ENCODE data around the gene CALU.

Gene CALU

DNA sequence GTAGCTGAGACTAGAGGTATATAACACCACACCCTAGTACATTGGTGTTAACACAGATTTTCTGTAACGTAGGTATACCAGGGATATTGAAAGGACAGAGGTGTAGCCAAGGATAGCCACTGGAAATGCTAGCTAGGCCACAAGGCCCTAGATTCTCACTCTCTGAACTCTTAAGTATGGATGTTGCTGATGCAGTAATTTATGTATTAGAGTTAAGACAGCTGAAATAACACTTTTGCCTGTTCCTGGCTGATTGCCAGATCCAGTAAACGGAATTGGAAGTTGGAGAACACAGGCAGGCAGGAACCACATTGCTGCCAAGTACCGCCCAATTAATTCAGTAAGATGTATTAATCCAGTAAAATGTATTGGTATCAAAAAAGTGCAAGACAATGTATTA lies 1.8 kb downstream of the CALU start:
- H3K36me3 ChIP-seq (ENCODE audit: control insufficient read depth, insufficient read depth, low read length) = no peaks in the 10 kb centered on the region
- H3K9ac ChIP-seq (ENCODE audit: low read length) = no peak overlapping the region
- no peaks in the 10 kb centered on the region for H3K27me3 ChIP-seq (ENCODE audit: control insufficient read depth, insufficient read depth, low read length)
- H3K4me3 ChIP-seq (ENCODE audit: low read length) = peak overlapping the region; percentile 39
- H3K4me1 ChIP-seq (ENCODE audit: control insufficient read depth, insufficient read depth, low read length) = peaks cover 20% of the 10 kb centered on the region
- H3K27ac ChIP-seq (ENCODE audit: low read depth, low read length) = no peak overlapping the region

DNA sequence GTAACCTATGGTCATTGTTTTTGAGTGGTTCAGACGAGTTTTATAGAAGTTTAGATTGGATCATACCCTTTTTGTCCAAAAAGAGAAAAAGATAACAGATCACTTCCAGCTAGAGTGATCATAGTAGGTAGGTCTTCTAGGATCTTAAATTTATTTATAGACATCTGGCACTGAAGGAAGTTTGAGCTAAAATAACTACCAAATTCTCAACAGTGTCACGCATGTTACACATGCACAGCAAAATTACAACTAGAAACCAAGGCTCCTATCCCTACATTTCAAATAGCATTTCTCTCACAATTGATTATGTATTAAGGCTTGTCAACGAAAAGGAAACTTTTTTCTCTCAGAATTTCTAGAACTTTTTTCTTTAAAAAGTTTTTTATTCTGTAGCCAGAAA lies 2.3 kb downstream of the CALU start:
- Histone ChIP-seq H3K9ac (ENCODE audit: low read length) (no peak overlapping the region), H3K36me3 (ENCODE audit: control insufficient read depth, insufficient read depth, low read length) (no peaks in the 10 kb centered on the region), H3K27ac (ENCODE audit: low read depth, low read length) (no peak overlapping the region), H3K4me3 (ENCODE audit: low read length) (no peak overlapping the region), H3K27me3 (ENCODE audit: control insufficient read depth, insufficient read depth, low read length) (no peaks in the 10 kb centered on the region), H3K4me1 (ENCODE audit: control insufficient read depth, insufficient read depth, low read length) (peaks cover 20% of the 10 kb centered on the region)

DNA sequence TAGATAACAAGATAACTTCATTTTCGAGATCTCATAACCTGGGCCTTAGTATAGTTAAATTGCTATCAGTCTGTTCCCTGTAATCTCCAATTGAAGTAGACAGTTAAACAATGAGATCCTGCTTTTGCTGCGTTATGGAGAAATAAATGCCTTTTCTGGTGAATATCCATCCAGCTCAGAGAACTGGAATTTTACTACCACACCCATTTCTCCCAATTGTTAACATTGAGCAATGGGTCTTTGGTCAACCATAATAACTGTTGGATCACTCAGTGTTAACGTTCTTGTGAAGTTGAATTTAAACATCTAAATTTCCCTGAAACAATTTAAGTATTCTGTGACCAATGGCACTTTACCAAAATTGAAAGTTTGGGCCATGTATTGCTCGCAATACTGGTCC lies 3.0 kb downstream of the CALU start:
- Histone ChIP-seq H3K27me3 (ENCODE audit: control insufficient read depth, insufficient read depth, low read length) (no peaks in the 10 kb centered on the region), H3K9ac (ENCODE audit: low read length) (no peak overlapping the region), H3K36me3 (ENCODE audit: control insufficient read depth, insufficient read depth, low read length) (no peaks in the 10 kb centered on the region), H3K4me3 (ENCODE audit: low read length) (no peak overlapping the region), H3K27ac (ENCODE audit: low read depth, low read length) (no peak overlapping the region), H3K4me1 (ENCODE audit: control insufficient read depth, insufficient read depth, low read length) (peaks cover 20% of the 10 kb centered on the region)

DNA sequence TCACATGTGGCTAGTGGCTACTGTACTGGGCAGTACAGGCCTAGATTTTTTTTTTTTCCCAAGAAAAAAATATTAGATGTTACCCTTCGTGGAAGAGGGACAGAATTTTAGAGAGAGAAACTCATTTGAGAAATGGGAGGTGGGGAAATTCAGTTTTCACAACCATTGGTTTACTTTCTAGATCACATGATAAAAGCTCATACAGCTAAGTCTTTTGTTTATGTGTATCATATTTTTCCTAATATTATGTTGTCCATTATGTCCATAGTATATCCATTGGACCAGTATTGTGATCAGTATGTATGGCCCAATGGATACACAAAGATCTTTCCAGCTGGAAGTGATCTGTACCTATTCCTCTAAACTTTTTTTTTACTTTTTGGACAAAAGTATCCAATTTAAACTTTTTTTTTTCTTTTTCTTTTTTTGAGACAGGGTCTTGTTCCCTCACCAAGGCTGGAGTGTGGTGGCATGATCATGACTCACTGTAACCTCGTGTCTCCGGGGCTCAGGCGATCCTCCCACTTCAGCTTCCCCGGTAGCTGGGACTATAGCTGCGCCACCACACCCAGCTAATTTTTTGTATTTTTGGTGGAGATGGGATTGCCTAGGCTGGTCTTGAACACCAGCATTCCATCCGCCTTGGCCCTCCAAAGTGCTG lies 4.1 kb downstream of the CALU start:
- no peak overlapping the region for H3K4me3 ChIP-seq (ENCODE audit: low read length)
- no peak overlapping the region for H3K9ac ChIP-seq (ENCODE audit: low read length)
- no peaks in the 10 kb centered on the region for H3K36me3 ChIP-seq (ENCODE audit: control insufficient read depth, insufficient read depth, low read length)
- H3K27ac ChIP-seq (ENCODE audit: low read depth, low read length) = no peak overlapping the region
- H3K4me1 ChIP-seq (ENCODE audit: control insufficient read depth, insufficient read depth, low read length) = peaks cover 16% of the 10 kb centered on the region
- H3K27me3 ChIP-seq (ENCODE audit: control insufficient read depth, insufficient read depth, low read length) = no peaks in the 10 kb centered on the region

DNA sequence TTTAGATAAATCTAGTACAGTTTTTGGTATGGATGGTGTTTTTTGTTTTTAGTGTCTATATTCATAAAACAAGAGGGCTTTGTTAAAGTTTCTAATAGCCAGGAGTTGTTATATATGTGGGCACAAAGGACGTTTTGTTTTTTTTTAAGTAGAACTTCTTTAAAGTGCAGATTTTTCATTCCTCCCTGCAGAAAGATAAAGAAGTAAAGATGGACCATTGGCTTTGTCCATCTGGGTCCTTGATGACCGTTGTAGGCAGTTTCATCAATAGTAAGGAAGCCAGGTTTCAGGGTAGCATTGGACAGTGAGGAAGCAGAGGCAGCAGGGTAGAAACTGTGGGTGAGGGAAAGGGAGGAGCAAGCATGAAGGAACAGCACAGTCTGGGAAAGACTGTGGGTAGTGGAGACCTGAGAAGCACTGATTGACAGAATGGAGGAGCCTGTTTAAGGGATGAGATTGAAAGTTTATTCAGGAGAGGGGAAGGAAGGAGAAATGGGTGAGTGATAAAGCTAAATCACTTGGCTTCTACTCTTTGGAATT lies 5.3 kb downstream of the CALU start:
- Histone ChIP-seq H3K27me3 (ENCODE audit: control insufficient read depth, insufficient read depth, low read length) (no peaks in the 10 kb centered on the region), H3K36me3 (ENCODE audit: control insufficient read depth, insufficient read depth, low read length) (peaks cover 10% of the 10 kb centered on the region), H3K4me1 (ENCODE audit: control insufficient read depth, insufficient read depth, low read length) (peaks cover 11% of the 10 kb centered on the region), H3K4me3 (ENCODE audit: low read length) (no peak overlapping the region), H3K9ac (ENCODE audit: low read length) (no peak overlapping the region), H3K27ac (ENCODE audit: low read depth, low read length) (no peak overlapping the region)

DNA sequence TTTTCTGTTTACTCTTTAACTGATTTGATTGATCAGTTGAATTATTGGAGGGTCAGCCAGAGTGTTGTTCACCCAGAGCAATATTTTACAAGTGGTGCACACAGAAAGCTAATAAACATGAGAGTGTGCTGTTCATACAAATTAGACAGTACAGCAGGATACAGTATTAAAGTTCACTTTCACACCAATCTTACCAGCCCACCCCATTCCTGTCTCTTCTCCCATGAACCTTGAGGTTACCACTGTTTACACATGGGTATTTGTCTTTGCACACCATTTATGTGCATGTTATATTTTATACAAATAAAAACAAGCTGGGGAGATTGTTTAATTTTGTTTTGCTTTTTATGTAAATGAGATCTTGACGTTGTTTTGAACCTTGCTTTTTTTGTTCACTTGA lies 6.5 kb downstream of the CALU start:
- H3K9ac ChIP-seq (ENCODE audit: low read length) = no peak overlapping the region
- no peaks in the 10 kb centered on the region for H3K27me3 ChIP-seq (ENCODE audit: control insufficient read depth, insufficient read depth, low read length)
- peaks cover 10% of the 10 kb centered on the region for H3K36me3 ChIP-seq (ENCODE audit: control insufficient read depth, insufficient read depth, low read length)
- peaks cover 6% of the 10 kb centered on the region for H3K4me1 ChIP-seq (ENCODE audit: control insufficient read depth, insufficient read depth, low read length)
- H3K4me3 ChIP-seq (ENCODE audit: low read length) = no peak overlapping the region
- H3K27ac ChIP-seq (ENCODE audit: low read depth, low read length) = no peak overlapping the region

DNA sequence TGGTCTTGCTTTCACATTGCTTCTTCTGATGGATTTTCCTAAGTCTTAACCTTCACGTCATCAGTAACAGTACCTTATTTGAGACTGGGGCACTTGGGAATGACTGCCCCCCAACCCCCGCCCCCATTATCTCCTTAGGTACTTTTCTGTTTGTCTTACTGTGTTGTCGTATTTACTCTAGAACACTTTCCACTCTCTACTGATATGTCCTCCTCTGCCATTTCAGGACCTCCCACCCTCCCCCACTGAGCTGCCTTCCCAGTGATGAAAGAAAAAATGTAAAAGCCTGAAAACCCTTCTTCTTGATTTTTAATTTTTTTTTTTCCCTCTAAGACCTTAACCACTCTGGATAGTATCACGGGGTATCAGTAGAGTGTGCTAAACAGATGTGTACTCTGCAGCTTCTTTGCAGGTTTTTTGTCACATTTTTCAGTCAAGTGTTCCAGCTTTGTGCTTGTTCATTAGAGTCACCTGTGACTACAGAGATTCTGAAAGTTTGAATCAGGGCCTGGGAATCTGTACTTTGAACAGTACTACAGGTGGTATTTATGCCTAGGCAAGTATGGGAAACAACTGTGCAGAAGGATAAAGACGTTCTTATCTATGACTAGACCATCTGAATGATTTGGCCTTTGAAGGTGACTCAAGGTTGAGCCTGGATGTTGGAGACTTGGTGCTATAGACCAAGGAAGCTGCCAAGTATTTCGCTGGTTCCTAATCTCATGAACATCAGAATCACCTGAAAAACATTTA lies 8.3 kb downstream of the CALU start:
- Histone ChIP-seq H3K27ac (ENCODE audit: low read depth, low read length) (no peak overlapping the region), H3K9ac (ENCODE audit: low read length) (no peak overlapping the region), H3K4me3 (ENCODE audit: low read length) (no peak overlapping the region), H3K36me3 (ENCODE audit: control insufficient read depth, insufficient read depth, low read length) (peaks cover 10% of the 10 kb centered on the region), H3K27me3 (ENCODE audit: control insufficient read depth, insufficient read depth, low read length) (no peaks in the 10 kb centered on the region), H3K4me1 (ENCODE audit: control insufficient read depth, insufficient read depth, low read length) (no peaks in the 10 kb centered on the region)

DNA sequence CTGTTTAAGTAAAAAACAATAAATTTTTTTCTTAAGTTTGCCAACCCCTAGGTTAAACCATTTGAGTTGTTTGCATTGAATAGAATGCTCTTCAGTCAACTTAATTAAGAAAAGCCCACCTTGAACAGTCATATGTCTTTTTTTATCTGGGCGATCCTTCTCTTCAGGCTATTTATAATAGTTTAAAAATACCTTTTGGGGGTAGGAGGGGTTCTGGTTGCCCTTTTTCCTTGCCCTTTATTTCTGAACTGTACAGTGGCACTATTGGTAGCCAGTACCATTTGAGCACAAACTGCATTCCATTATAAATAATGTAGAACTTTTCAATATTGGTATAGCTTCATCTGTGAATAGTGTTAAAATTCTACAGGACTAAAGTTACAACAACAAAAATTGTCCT lies 13.1 kb downstream of the CALU start:
- Histone ChIP-seq H3K4me3 (ENCODE audit: low read length) (no peak overlapping the region), H3K36me3 (ENCODE audit: control insufficient read depth, insufficient read depth, low read length) (peaks cover 17% of the 10 kb centered on the region), H3K27ac (ENCODE audit: low read depth, low read length) (no peak overlapping the region), H3K27me3 (ENCODE audit: control insufficient read depth, insufficient read depth, low read length) (no peaks in the 10 kb centered on the region), H3K4me1 (ENCODE audit: control insufficient read depth, insufficient read depth, low read length) (peaks cover 18% of the 10 kb centered on the region), H3K9ac (ENCODE audit: low read length) (no peak overlapping the region)

DNA sequence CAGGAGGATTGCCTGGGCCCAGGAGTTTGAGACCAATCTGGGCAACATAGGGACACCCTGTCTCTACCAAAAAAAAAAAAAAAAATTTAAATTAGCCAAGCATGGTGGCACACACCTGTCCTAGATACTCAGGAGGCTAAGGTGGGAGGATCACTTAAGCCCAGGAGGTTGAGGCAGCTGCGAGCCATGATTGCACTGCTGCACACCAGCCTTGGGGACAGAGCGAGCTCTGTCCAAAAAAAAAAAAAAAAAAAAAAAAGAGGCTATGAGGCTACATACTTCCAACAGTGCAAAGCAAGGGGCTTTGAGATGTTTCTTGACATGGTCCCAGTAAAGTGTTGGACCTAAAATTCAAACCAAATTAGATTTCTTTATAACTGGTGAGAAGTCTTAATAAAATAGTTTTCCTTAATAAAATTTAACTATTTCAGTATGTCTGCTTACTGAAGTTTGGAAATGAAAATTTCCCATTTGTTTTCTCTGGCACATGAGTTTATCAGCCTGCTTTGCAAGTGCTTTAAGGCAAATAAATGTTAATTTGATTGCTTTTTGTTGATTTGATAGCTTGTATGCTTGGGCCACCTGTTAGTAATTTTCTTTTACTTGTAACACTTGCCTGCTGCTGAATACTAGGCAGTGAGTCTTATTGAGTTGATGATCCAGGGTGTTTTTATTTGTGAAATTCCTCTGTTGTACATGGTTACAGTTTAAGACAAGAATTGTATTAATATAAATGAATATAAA lies 16.1 kb downstream of the CALU start:
- peak overlapping the region; percentile 92 for H3K27ac ChIP-seq (ENCODE audit: low read depth, low read length)

DNA sequence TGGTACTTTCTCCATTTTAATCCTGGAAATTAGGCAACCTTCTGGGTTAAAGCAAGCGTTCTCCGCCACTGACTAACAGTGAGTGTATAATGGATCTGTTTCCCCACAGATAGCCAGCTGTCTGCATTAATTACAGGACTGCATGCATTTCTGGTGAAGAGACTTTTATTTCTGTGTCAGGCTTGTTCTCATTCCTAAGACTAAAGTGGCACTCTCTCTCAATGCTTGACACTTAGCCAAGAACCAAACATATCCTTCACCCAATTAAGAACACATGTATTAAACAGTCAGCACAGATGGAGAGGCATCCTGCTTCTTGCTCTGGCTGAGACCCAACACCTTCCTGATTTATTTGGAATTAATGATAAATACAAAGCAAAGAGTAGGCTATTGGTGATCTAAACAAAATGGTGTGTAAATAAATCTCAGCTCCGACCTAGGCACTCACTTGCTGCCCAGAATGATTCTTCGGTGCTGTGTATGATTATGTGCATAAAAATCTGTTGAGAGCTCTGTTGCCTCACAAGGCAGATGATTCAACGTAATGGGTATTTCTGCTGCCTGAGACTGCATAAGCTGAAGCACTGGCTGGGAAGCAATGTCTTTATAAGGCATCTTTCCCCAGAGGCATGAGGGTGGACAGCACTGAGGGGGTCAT lies 16.8 kb downstream of the CALU start:
- H3K36me3 ChIP-seq (ENCODE audit: control insufficient read depth, insufficient read depth, low read length) = peaks cover 13% of the 10 kb centered on the region
- no peak overlapping the region for H3K4me3 ChIP-seq (ENCODE audit: low read length)
- no peak overlapping the region for H3K9ac ChIP-seq (ENCODE audit: low read length)
- peak overlapping the region; percentile 92 for H3K27ac ChIP-seq (ENCODE audit: low read depth, low read length)
- no peaks in the 10 kb centered on the region for H3K27me3 ChIP-seq (ENCODE audit: control insufficient read depth, insufficient read depth, low read length)
- H3K4me1 ChIP-seq (ENCODE audit: control insufficient read depth, insufficient read depth, low read length) = peaks cover 20% of the 10 kb centered on the region

More for the DNA sequence above, 16.1 kb downstream of the CALU start:
- Histone ChIP-seq H3K4me3 (ENCODE audit: low read length) (no peak overlapping the region), H3K9ac (ENCODE audit: low read length) (no peak overlapping the region), H3K36me3 (ENCODE audit: control insufficient read depth, insufficient read depth, low read length) (peaks cover 13% of the 10 kb centered on the region), H3K27me3 (ENCODE audit: control insufficient read depth, insufficient read depth, low read length) (no peaks in the 10 kb centered on the region), H3K4me1 (ENCODE audit: control insufficient read depth, insufficient read depth, low read length) (peaks cover 20% of the 10 kb centered on the region)

DNA sequence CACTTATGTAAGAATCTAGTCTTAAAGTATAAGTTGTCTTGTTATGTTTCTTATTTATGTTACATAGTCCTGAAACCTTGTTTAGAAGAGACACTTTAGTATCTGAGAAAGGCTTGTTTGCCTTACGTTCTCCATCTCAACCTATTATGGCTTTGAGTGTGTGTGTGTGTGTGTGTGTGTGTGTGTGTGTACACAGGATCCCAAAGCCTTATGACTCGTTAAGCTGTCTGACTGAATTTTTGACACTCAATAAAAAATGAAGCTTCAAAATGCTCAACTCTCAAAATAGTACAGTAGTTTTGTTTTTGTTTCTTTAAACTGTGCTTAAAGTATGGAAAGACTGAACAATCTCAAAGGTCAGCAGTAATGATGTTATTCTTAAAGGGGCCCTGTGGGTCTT lies 18.0 kb downstream of the CALU start:
- H3K36me3 ChIP-seq (ENCODE audit: control insufficient read depth, insufficient read depth, low read length) = peaks cover 16% of the 10 kb centered on the region
- no peak overlapping the region for H3K4me3 ChIP-seq (ENCODE audit: low read length)
- peak overlapping the region; percentile 92 for H3K27ac ChIP-seq (ENCODE audit: low read depth, low read length)

DNA sequence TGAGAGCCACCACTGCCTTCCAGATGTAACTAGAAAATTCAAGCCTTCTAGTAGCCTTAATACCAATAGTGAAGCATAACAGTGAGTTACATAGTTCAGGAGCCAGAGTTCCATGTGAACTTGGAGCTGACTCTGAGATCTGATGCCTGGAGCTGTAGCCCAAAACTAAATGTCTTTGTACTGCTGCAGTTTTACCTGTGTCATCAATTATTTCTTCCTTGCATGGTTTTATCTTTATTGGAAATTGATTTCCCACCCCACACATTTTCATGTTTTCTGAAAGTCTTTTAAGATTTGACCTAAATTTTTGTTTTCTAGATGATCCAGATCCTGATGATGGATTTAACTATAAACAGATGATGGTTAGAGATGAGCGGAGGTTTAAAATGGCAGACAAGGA lies 19.4 kb downstream of the CALU start:
- Histone ChIP-seq H3K36me3 (ENCODE audit: control insufficient read depth, insufficient read depth, low read length) (peaks cover 14% of the 10 kb centered on the region), H3K4me3 (ENCODE audit: low read length) (no peak overlapping the region), H3K9ac (ENCODE audit: low read length) (no peak overlapping the region), H3K4me1 (ENCODE audit: control insufficient read depth, insufficient read depth, low read length) (peaks cover 23% of the 10 kb centered on the region), H3K27ac (ENCODE audit: low read depth, low read length) (peak overlapping the region; percentile 92), H3K27me3 (ENCODE audit: control insufficient read depth, insufficient read depth, low read length) (no peaks in the 10 kb centered on the region)

More for the DNA sequence above, 18.0 kb downstream of the CALU start:
- peaks cover 23% of the 10 kb centered on the region for H3K4me1 ChIP-seq (ENCODE audit: control insufficient read depth, insufficient read depth, low read length)
- no peaks in the 10 kb centered on the region for H3K27me3 ChIP-seq (ENCODE audit: control insufficient read depth, insufficient read depth, low read length)
- H3K9ac ChIP-seq (ENCODE audit: low read length) = no peak overlapping the region

All from rectal smooth muscle tissue (tissue), 1 donor.